Measurements from ENCODE around the gene NRCAM.

Gene NRCAM

DNA sequence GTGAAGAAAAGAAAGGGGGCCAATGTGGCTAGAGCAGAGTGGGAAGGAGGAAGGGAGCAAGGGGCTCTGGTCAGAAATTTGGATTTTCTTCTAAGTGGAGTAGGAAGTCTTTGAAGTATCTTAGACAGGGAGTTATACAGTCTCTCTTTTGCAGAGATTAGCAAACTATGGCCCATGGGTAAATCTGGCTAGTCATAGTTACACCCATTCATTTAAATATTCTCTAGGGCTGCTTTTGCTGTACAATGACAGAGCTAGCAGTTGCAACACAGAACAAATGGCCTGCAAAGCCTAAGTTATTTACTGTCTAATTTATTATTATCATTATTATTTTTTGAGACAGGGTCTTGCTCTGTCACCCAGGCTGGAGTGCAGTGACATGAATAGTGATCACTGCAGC lies 315.6 kb downstream of the NRCAM start:
- Histone ChIP-seq H3K27me3 (ENCODE audit: control insufficient read depth, insufficient read depth, low read length) (no peaks in the 10 kb centered on the region), H3K36me3 (ENCODE audit: insufficient read depth, low read length) (no peaks in the 10 kb centered on the region), H3K4me3 (ENCODE audit: low read length) (no peak overlapping the region), H3K4me1 (ENCODE audit: control insufficient read depth, insufficient read depth, low read length) (peaks cover 10% of the 10 kb centered on the region), H3K9ac (ENCODE audit: low read depth, low read length) (no peak overlapping the region), H3K9me3 (replicated peaks; ENCODE audit: low read length) (no peaks in the 10 kb centered on the region), H3K4me2 (ENCODE audit: low read length) (no peak overlapping the region)

- H3K4me2 ChIP-seq (ENCODE audit: low read length): no peak overlapping the region
- H3K9me3 ChIP-seq (replicated peaks; ENCODE audit: low read length): no peaks in the 10 kb centered on the region
- H3K36me3 ChIP-seq (ENCODE audit: insufficient read depth, low read length): no peaks in the 10 kb centered on the region
- H3K9ac ChIP-seq (ENCODE audit: low read depth, low read length): no peak overlapping the region
- H3K4me3 ChIP-seq (ENCODE audit: low read length): no peak overlapping the region
- H3K27me3 ChIP-seq (ENCODE audit: control insufficient read depth, insufficient read depth, low read length): no peaks in the 10 kb centered on the region
- peaks cover 10% of the 10 kb centered on the region for H3K4me1 ChIP-seq (ENCODE audit: control insufficient read depth, insufficient read depth, low read length)
Measured at GRCh38 chr7:108138911-108139310, 317.3 kb downstream of the NRCAM start.

- no peaks in the 10 kb centered on the region for H3K9me3 ChIP-seq (replicated peaks; ENCODE audit: low read length)
- no peak overlapping the region for H3K4me3 ChIP-seq (ENCODE audit: low read length)
- H3K36me3 ChIP-seq (ENCODE audit: insufficient read depth, low read length): no peaks in the 10 kb centered on the region
- no peaks in the 10 kb centered on the region for H3K27me3 ChIP-seq (ENCODE audit: control insufficient read depth, insufficient read depth, low read length)
- H3K9ac ChIP-seq (ENCODE audit: low read depth, low read length): no peak overlapping the region
- no peak overlapping the region for H3K4me2 ChIP-seq (ENCODE audit: low read length)
- peaks cover 10% of the 10 kb centered on the region for H3K4me1 ChIP-seq (ENCODE audit: control insufficient read depth, insufficient read depth, low read length)
Measured at GRCh38 chr7:108137993-108138392, 318.2 kb downstream of the NRCAM start.

DNA sequence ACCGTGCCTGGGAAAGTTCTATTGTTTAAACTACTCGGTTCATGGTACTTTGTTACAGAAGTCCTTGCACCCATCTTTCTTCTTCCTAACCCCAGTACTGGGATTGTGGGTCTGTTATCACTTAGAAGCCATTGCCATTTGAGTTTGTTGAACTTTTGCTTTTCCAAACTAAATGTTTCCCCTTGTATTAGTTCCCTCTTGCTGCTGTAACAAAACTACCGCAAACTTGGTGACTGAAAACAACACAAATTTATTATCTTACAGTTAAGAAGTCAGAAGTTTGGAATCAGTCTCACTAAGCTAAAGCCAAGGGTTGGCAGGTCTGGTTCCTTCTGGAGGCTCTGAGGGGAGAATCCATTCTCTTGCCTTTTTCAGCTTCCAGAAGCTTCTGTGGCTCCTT lies 319.2 kb downstream of the NRCAM start:
- Histone ChIP-seq H3K9me3 (replicated peaks; ENCODE audit: low read length) (no peaks in the 10 kb centered on the region), H3K27me3 (ENCODE audit: control insufficient read depth, insufficient read depth, low read length) (no peaks in the 10 kb centered on the region), H3K4me1 (ENCODE audit: control insufficient read depth, insufficient read depth, low read length) (peaks cover 10% of the 10 kb centered on the region), H3K36me3 (ENCODE audit: insufficient read depth, low read length) (no peaks in the 10 kb centered on the region), H3K4me3 (ENCODE audit: low read length) (no peak overlapping the region), H3K4me2 (ENCODE audit: low read length) (no peak overlapping the region), H3K9ac (ENCODE audit: low read depth, low read length) (no peak overlapping the region)

DNA sequence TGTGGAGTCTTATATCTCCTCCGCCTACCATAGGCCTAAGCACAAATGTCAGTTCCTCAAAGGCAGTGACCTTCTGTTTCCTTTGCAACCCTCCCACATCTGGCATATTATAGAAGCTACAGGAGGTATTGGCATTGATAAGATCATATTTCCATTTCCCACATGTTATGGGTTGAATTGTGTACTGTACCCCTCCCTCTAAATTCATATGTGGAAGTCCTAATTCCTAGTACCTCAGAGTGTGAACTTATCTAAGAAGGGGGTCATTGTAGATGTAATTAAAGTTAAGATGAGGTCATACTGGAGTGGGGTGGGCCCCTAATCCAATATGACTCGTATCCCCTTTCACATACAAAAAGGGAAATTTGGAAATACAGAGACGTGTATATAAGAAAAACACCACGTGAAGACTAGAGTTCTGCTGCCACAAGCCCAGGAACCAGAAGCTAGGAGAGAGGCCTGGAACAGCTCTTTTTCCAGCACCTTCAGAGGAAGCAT lies 320.0 kb downstream of the NRCAM start:
- H3K4me3 ChIP-seq (ENCODE audit: low read length): no peak overlapping the region
- H3K9me3 ChIP-seq (replicated peaks; ENCODE audit: low read length): no peaks in the 10 kb centered on the region

GRCh38 chr7:108135446-108136190 lies 320.6 kb downstream of the NRCAM start:
- Histone ChIP-seq H3K4me1 (ENCODE audit: control insufficient read depth, insufficient read depth, low read length) (peaks cover 10% of the 10 kb centered on the region), H3K27me3 (ENCODE audit: control insufficient read depth, insufficient read depth, low read length) (no peaks in the 10 kb centered on the region), H3K9ac (ENCODE audit: low read depth, low read length) (no peak overlapping the region)

More for the DNA sequence above, 320.0 kb downstream of the NRCAM start:
- H3K9ac ChIP-seq (ENCODE audit: low read depth, low read length): no peak overlapping the region
- H3K36me3 ChIP-seq (ENCODE audit: insufficient read depth, low read length): no peaks in the 10 kb centered on the region
- peaks cover 10% of the 10 kb centered on the region for H3K4me1 ChIP-seq (ENCODE audit: control insufficient read depth, insufficient read depth, low read length)
- H3K4me2 ChIP-seq (ENCODE audit: low read length): no peak overlapping the region
- H3K27me3 ChIP-seq (ENCODE audit: control insufficient read depth, insufficient read depth, low read length): no peaks in the 10 kb centered on the region

GRCh38 chr7:108134486-108134885 lies 321.8 kb downstream of the NRCAM start:
- Histone ChIP-seq H3K9me3 (replicated peaks; ENCODE audit: low read length) (no peaks in the 10 kb centered on the region), H3K4me3 (ENCODE audit: low read length) (no peak overlapping the region), H3K36me3 (ENCODE audit: insufficient read depth, low read length) (no peaks in the 10 kb centered on the region), H3K27me3 (ENCODE audit: control insufficient read depth, insufficient read depth, low read length) (no peaks in the 10 kb centered on the region), H3K4me2 (ENCODE audit: low read length) (no peak overlapping the region), H3K4me1 (ENCODE audit: control insufficient read depth, insufficient read depth, low read length) (peaks cover 9% of the 10 kb centered on the region), H3K9ac (ENCODE audit: low read depth, low read length) (no peak overlapping the region)

More at GRCh38 chr7:108135446-108136190, 320.6 kb downstream of the NRCAM start:
- H3K36me3 ChIP-seq (ENCODE audit: insufficient read depth, low read length): no peaks in the 10 kb centered on the region
- no peak overlapping the region for H3K4me3 ChIP-seq (ENCODE audit: low read length)
- no peaks in the 10 kb centered on the region for H3K9me3 ChIP-seq (replicated peaks; ENCODE audit: low read length)
- H3K4me2 ChIP-seq (ENCODE audit: low read length): no peak overlapping the region

- Histone ChIP-seq H3K4me1 (ENCODE audit: control insufficient read depth, insufficient read depth, low read length) (no peaks in the 10 kb centered on the region), H3K4me2 (ENCODE audit: low read length) (no peak overlapping the region), H3K27me3 (ENCODE audit: control insufficient read depth, insufficient read depth, low read length) (no peaks in the 10 kb centered on the region), H3K9ac (ENCODE audit: low read depth, low read length) (no peak overlapping the region), H3K36me3 (ENCODE audit: insufficient read depth, low read length) (no peaks in the 10 kb centered on the region), H3K4me3 (ENCODE audit: low read length) (no peak overlapping the region), H3K9me3 (replicated peaks; ENCODE audit: low read length) (no peaks in the 10 kb centered on the region)
Measured at GRCh38 chr7:108132551-108133265, 323.5 kb downstream of the NRCAM start.

DNA sequence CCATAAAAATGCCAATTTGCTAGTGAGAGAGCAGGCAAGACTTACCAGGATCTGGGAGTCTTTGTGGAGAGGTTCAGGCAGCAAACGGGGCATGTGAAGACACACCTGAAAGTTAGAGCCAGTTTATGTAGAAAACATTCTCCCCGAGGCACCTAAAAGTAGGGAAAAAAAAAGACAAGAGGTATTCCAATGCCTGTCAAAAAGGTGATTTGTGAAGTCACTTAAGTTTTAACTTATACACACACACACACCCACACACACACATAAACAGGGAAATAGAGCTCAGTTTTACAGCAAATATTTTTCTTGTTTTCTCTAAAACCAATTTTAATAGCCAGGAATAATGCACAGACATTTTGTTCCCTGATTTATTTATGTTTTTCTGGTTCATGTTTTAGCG lies 326.0 kb downstream of the NRCAM start, which contains the start of gene LAMB4:
Gene LAMB4, minus strand, starts transcription at position 101 of the 400 bp plus-strand sequence. CDS start 7,197 bp downstream, outside the sequence.
- Histone ChIP-seq H3K4me1 (ENCODE audit: control insufficient read depth, insufficient read depth, low read length) (no peaks in the 10 kb centered on the region), H3K36me3 (ENCODE audit: insufficient read depth, low read length) (no peaks in the 10 kb centered on the region), H3K27me3 (ENCODE audit: control insufficient read depth, insufficient read depth, low read length) (no peaks in the 10 kb centered on the region), H3K9me3 (replicated peaks; ENCODE audit: low read length) (no peaks in the 10 kb centered on the region), H3K4me3 (ENCODE audit: low read length) (no peak within 1 kb of the TSS), H3K9ac (ENCODE audit: low read depth, low read length) (no peak within 1 kb of the TSS), H3K4me2 (ENCODE audit: low read length) (no peak within 1 kb of the TSS)

DNA sequence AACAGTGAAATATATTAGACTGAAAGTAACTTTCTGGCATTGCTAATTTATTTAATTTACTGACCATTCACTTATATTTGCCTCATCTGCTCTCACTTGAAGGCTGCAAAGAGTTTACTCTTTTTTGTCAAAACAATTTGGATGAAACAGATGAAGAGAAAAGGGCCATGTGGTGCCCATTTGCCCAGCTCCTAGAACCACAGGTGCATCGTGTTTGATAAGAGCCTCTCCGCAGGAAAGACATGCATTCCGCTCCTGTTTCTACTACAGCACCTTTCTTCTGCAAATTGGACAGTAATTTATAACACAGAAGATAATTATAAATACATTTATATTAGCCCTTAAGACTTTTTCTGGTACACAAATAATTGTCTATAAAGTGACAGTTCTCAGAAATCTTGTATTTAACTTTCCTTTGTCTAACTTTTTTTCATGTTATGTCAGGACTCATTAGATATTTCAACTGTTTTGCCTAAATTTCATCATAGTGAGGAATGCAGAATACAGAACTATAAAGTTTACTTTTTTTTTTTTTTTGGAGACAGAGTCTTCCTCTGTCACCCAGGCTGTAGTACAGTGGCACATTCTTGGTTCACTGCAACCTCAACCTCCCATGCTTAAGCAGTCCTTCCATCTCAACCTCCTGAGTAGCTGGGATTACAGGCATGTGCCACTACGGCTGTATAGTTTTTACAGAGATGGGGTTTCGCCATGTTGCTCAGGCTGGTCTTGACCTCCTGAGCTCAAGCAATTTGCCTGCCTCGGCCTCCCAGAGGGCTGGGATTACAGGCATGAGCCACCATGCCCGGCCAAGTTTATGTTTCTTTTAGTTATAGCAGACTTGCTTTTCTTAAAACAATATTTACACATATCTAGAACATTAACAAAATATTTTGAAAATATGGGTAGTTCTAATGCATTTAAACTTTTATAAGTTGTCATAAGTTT lies 326.9 kb downstream of the NRCAM start:
- Histone ChIP-seq H3K4me1 (ENCODE audit: control insufficient read depth, insufficient read depth, low read length) (no peaks in the 10 kb centered on the region), H3K4me2 (ENCODE audit: low read length) (no peak overlapping the region), H3K27me3 (ENCODE audit: control insufficient read depth, insufficient read depth, low read length) (no peaks in the 10 kb centered on the region), H3K36me3 (ENCODE audit: insufficient read depth, low read length) (no peaks in the 10 kb centered on the region), H3K4me3 (ENCODE audit: low read length) (no peak overlapping the region), H3K9ac (ENCODE audit: low read depth, low read length) (no peak overlapping the region), H3K9me3 (replicated peaks; ENCODE audit: low read length) (no peaks in the 10 kb centered on the region)

- Histone ChIP-seq H3K9ac (ENCODE audit: low read depth, low read length) (no peak overlapping the region), H3K9me3 (replicated peaks; ENCODE audit: low read length) (no peaks in the 10 kb centered on the region), H3K4me2 (ENCODE audit: low read length) (no peak overlapping the region), H3K27me3 (ENCODE audit: control insufficient read depth, insufficient read depth, low read length) (no peaks in the 10 kb centered on the region), H3K4me1 (ENCODE audit: control insufficient read depth, insufficient read depth, low read length) (no peaks in the 10 kb centered on the region), H3K36me3 (ENCODE audit: insufficient read depth, low read length) (no peaks in the 10 kb centered on the region), H3K4me3 (ENCODE audit: low read length) (no peak overlapping the region)
Measured at GRCh38 chr7:108128514-108128913, 327.7 kb downstream of the NRCAM start.
